HepG2 (cell line): Measurements from ENCODE around the gene ACVR1B. TPM values are rescaled to one million over a fixed set of nuclear protein-coding genes. Genes with fewer than 3 reads are reported as not detected.

Experiments
- ARNTL ChIP-seq: sonication (generic); formaldehyde crosslinking; IDR thresholded peaks from 2 replicates; pipeline ENCODE4 v1.4.0; 2020; ENCODE audit warnings: mild to moderate bottlenecking, missing genetic modification reagents
- CHCHD3 ChIP-seq: sonication (generic); formaldehyde crosslinking; IDR thresholded peaks from 2 replicates; pipeline ENCODE4 v1.8.0; 2022; ENCODE audit warnings: mild to moderate bottlenecking, missing genetic modification reagents, moderate library complexity
- FOXK2 ChIP-seq: fragments of 450-650 bp; IDR thresholded peaks from 2 replicates; pipeline ENCODE4 v1.6.1; 2016
- HNRNPL ChIP-seq: fragments of 200-400 bp; formaldehyde crosslinking; IDR thresholded peaks from 2 replicates; pipeline ENCODE4 v1.6.1; 2017; ENCODE audit warnings: mild to moderate bottlenecking, low read depth, low read length
- HOXA3 ChIP-seq: sonication (generic); formaldehyde crosslinking; IDR thresholded peaks from 2 replicates; pipeline ENCODE4 v1.5.0; 2020; ENCODE audit warnings: missing genetic modification reagents
- KDM2A ChIP-seq: sonication (generic); formaldehyde crosslinking; IDR thresholded peaks from 2 replicates; pipeline ENCODE4 v1.4.0; 2020; ENCODE audit warnings: low read depth, missing genetic modification reagents, borderline replicate concordance
- KDM4B ChIP-seq: sonication (generic); formaldehyde crosslinking; IDR thresholded peaks from 2 replicates; pipeline ENCODE4 v1.4.0; 2020; ENCODE audit warnings: missing genetic modification reagents
- NCOA5 ChIP-seq: sonication (generic); formaldehyde crosslinking; IDR thresholded peaks from 2 replicates; pipeline ENCODE4 v1.4.0; 2020; ENCODE audit warnings: missing genetic modification reagents
- NR2C2 ChIP-seq: sonication (generic); formaldehyde crosslinking; IDR thresholded peaks from 2 replicates; pipeline ENCODE4 v1.4.0; 2020; ENCODE audit warnings: missing genetic modification reagents, mild to moderate bottlenecking, moderate library complexity, borderline replicate concordance
- RXRB ChIP-seq: IDR thresholded peaks from 2 replicates; pipeline ENCODE4 v1.6.1; 2016; ENCODE audit warnings: borderline replicate concordance, missing genetic modification reagents, missing compliant biosample characterization
- SCMH1 ChIP-seq: sonication (generic); formaldehyde crosslinking; IDR thresholded peaks from 2 replicates; pipeline ENCODE4 v1.9.0; 2021; ENCODE audit warnings: missing genetic modification reagents, mild to moderate bottlenecking, borderline replicate concordance
- SOX6 ChIP-seq, 2 experiments: fragments of 450-650 bp in 1 of 2; sonication (generic) in 1 of 2; formaldehyde crosslinking in 1 of 2; IDR thresholded peaks; 2 replicates each; pipeline versions ENCODE4 v1.4.0 to v1.6.1; 2017 to 2020; ENCODE audit warnings: antibody characterized with exemption in 1 of 2, mild to moderate bottlenecking in 1 of 2, missing genetic modification reagents in 1 of 2
- SP4 ChIP-seq: sonication (generic); formaldehyde crosslinking; IDR thresholded peaks from 2 replicates; pipeline ENCODE4 v1.8.1; 2023; ENCODE audit warnings: mild to moderate bottlenecking, missing genetic modification reagents
- TCF7L2 ChIP-seq: IDR thresholded peaks from 2 replicates; pipeline ENCODE4 v1.6.1; 2011; ENCODE audit warnings: mild to moderate bottlenecking, low read depth, low read length, moderate library complexity
- ZFP1 ChIP-seq: IDR thresholded peaks from 2 replicates; pipeline ENCODE4 v1.6.1; 2016
- ZKSCAN8 ChIP-seq: IDR thresholded peaks from 2 replicates; pipeline ENCODE4 v1.6.1; 2016; ENCODE audit warnings: borderline replicate concordance, missing genetic modification reagents, missing compliant biosample characterization
- ZNF34 ChIP-seq: sonication (generic); formaldehyde crosslinking; IDR thresholded peaks from 2 replicates; pipeline ENCODE4 v1.4.0; 2020; ENCODE audit warnings: mild to moderate bottlenecking, missing genetic modification reagents, borderline replicate concordance
- ZNF343 ChIP-seq: sonication (generic); formaldehyde crosslinking; IDR thresholded peaks from 2 replicates; pipeline ENCODE4 v1.4.0; 2020; ENCODE audit warnings: mild to moderate bottlenecking, missing genetic modification reagents
- ZNF780A ChIP-seq: sonication (generic); formaldehyde crosslinking; IDR thresholded peaks from 2 replicates; pipeline ENCODE4 v1.8.0; 2022; ENCODE audit warnings: mild to moderate bottlenecking, missing genetic modification reagents, moderate library complexity
- ZNF790 ChIP-seq: sonication (generic); formaldehyde crosslinking; IDR thresholded peaks from 2 replicates; pipeline ENCODE4 v1.8.0; 2022; ENCODE audit warnings: missing genetic modification reagents, mild to moderate bottlenecking, borderline replicate concordance
- polyA plus RNA-seq, 8 experiments: library from polyadenylated mRNA; depleted of rRNA in 3 of 8; stranded (reverse) in 7 of 8; unstranded in 1 of 8; fragments of >200 nt; fragmentation: Illumina TruSeq in 4 of 8; extraction: Trizol in 4 of 8; gene quantifications; 2 replicates each; pipeline versions ENCODE4 v1.2.1 to v1.2.3, GENCODE V29; 2011 to 2016; ENCODE audit warnings: low read depth in 4 of 8, missing spikeins in 1 of 8, mixed read lengths in 1 of 8; ENCODE audit not compliant: insufficient read depth in 1 of 8
- total RNA-seq, 5 experiments: library from RNA; depleted of rRNA; stranded (reverse); fragments of >200 nt; fragmentation: Illumina TruSeq; extraction: Trizol; gene quantifications; 2 replicates each; pipeline ENCODE4 v1.2.3, GENCODE V29; 2016; ENCODE audit warnings: low read depth in 1 of 5
- TF ChIP-seq, protein P1 (sequence below): sonication (generic); formaldehyde crosslinking; conservative IDR thresholded peaks from 2 replicates; pipeline ENCODE4 v1.4.0; 2020; ENCODE audit warnings: missing genetic modification reagents
- TF ChIP-seq, protein P2 (sequence below): sonication (generic); formaldehyde crosslinking; IDR thresholded peaks from 2 replicates; pipeline ENCODE4 v1.4.0; 2020; ENCODE audit warnings: missing genetic modification reagents
- TF ChIP-seq, protein P3 (sequence below): sonication (generic); formaldehyde crosslinking; IDR thresholded peaks from 2 replicates; pipeline ENCODE4 v1.4.0; 2020; ENCODE audit warnings: mild to moderate bottlenecking, missing genetic modification reagents
- TF ChIP-seq, protein P4 (sequence below): IDR thresholded peaks from 2 replicates; pipeline ENCODE4 v1.6.1; 2016; ENCODE audit warnings: mild to moderate bottlenecking

Gene ACVR1B
- total and polyA plus RNA-seq, 2 of the 13 experiments (the other 11 are each of a cell fraction or from before 2014, with no cell fraction given) = 8.9 to 12.1 TPM

DNA sequence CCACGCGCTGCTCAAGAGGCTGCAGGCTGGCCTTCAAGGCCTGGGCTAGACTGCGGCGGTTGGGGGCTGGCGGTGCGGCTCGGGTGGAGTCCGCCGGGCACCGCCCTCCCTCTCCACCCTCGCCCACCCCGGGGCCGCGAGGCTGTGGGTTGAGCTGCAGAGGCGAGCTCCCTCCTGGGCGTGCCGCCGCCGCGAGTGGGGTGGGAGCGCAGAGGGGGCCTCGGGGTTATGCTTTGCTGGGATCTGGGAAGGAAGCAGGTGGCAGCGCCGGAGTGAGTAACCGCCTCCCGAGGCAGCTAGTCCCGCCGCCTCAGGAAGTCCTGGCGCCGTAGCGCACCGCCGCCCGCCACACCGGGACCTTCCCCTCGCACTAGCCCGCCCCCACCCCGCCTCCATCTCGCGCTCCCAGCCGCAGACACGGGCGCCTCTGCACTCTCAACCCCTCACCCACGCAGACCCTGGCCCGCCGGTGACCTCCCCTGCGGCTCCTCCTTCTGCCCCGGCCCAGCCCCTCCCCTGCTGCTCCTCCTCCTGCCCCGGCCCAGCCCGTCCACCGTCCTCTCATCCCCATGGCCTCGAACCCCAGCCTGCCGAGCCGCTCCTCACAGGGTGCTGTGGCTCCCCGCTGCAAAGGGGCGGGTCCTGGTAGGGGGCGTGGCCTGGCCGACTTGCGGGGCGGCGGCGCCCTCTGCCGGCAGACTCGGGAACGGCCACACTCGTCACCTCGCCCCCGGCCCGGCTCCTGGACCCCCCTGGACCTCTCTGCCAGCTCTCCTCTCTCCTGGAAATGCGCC lies 71.9 kb downstream of the ACVR1B start (continued):
- TF ChIP-seq ZNF780A (CRISPR knock-in tag) (no peak), SP4 (CRISPR knock-in tag) (peak; percentile 95), SCMH1 (no peak), ZNF790 (CRISPR knock-in tag) (peak; percentile 37; the same call in 1 of the 2 replicates), KDM2A (peak; percentile 41; the same call in 1 of the 2 replicates), NCOA5 (CRISPR knock-in tag) (no peak), KDM4B (CRISPR knock-in tag) (no peak), TCF7L2 (no peak), ZKSCAN8 (CRISPR knock-in tag) (no peak), FOXK2 (no peak), ARNTL (CRISPR knock-in tag) (no peak), HOXA3 (CRISPR knock-in tag) (no peak), ZNF343 (no peak), NR2C2 (CRISPR knock-in tag) (no peak), RXRB (CRISPR knock-in tag) (no peak; the same call in 1 of the 2 replicates), CHCHD3 (CRISPR knock-in tag) (no peak), ZNF34 (CRISPR knock-in tag) (no peak), SOX6 (IDR thresholded peaks at IDR 0.05) (no peak), SOX6 (CRISPR knock-in tag; IDR thresholded peaks at IDR 0.05) (no peak), HNRNPL (no peak), ZFP1 (CRISPR knock-in tag) (no peak)
- TF ChIP-seq, protein P1, sequence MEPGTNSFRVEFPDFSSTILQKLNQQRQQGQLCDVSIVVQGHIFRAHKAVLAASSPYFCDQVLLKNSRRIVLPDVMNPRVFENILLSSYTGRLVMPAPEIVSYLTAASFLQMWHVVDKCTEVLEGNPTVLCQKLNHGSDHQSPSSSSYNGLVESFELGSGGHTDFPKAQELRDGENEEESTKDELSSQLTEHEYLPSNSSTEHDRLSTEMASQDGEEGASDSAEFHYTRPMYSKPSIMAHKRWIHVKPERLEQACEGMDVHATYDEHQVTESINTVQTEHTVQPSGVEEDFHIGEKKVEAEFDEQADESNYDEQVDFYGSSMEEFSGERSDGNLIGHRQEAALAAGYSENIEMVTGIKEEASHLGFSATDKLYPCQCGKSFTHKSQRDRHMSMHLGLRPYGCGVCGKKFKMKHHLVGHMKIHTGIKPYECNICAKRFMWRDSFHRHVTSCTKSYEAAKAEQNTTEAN (CRISPR knock-in tag) = no peak
- TF ChIP-seq, protein P2, sequence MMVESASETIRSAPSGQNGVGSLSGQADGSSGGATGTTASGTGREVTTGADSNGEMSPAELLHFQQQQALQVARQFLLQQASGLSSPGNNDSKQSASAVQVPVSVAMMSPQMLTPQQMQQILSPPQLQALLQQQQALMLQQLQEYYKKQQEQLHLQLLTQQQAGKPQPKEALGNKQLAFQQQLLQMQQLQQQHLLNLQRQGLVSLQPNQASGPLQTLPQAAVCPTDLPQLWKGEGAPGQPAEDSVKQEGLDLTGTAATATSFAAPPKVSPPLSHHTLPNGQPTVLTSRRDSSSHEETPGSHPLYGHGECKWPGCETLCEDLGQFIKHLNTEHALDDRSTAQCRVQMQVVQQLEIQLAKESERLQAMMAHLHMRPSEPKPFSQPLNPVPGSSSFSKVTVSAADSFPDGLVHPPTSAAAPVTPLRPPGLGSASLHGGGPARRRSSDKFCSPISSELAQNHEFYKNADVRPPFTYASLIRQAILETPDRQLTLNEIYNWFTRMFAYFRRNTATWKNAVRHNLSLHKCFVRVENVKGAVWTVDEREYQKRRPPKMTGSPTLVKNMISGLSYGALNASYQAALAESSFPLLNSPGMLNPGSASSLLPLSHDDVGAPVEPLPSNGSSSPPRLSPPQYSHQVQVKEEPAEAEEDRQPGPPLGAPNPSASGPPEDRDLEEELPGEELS (CRISPR knock-in tag) = no peak
- TF ChIP-seq, protein P3, sequence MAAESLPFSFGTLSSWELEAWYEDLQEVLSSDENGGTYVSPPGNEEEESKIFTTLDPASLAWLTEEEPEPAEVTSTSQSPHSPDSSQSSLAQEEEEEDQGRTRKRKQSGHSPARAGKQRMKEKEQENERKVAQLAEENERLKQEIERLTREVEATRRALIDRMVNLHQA = no peak
- TF ChIP-seq, protein P4, sequence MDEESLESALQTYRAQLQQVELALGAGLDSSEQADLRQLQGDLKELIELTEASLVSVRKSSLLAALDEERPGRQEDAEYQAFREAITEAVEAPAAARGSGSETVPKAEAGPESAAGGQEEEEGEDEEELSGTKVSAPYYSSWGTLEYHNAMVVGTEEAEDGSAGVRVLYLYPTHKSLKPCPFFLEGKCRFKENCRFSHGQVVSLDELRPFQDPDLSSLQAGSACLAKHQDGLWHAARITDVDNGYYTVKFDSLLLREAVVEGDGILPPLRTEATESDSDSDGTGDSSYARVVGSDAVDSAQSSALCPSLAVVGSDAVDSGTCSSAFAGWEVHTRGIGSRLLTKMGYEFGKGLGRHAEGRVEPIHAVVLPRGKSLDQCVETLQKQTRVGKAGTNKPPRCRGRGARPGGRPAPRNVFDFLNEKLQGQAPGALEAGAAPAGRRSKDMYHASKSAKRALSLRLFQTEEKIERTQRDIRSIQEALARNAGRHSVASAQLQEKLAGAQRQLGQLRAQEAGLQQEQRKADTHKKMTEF (CRISPR knock-in tag) = peak; percentile 61; the same call in 1 of the 2 replicates
